Astrocyte (in vitro differentiated cells and primary cell): ENCODE results near the gene RDH5. TPM values are rescaled to one million over a fixed set of nuclear protein-coding genes. Genes with fewer than 3 reads are reported as not detected.

Experiments
- DNase-seq: peaks from one replicate; pipeline ENCODE4 v3.0.0-alpha.2; 2010; ENCODE audit warnings: low read depth
- FAIRE-seq: peaks from 2 replicates; lab custom pipeline; 2011; peaks lifted over from hg19 to GRCh38; lab: Jason Lieb, UNC
- H2AFZ ChIP-seq: 2 replicates; pipeline ENCODE4 v1.6.0; 2012; ENCODE audit warnings: low read depth, low read length, inconsistent platforms
- H3K27ac ChIP-seq: 2 replicates; pipeline ENCODE4 v1.5.1; 2011; ENCODE audit warnings: low read depth, low read length, inconsistent platforms
- H3K27me3 ChIP-seq: 2 replicates; pipeline ENCODE4 v1.6.0; 2011; ENCODE audit warnings: low read length, inconsistent platforms; ENCODE audit not compliant: insufficient read depth
- H3K36me3 ChIP-seq: 2 replicates; pipeline ENCODE4 v1.5.1; 2011; ENCODE audit warnings: low read length, inconsistent platforms; ENCODE audit not compliant: insufficient read depth
- H3K4me1 ChIP-seq: 2 replicates; pipeline ENCODE4 v1.5.1; 2011; ENCODE audit warnings: low read length, inconsistent platforms; ENCODE audit not compliant: insufficient read depth
- H3K4me2 ChIP-seq: 2 replicates; pipeline ENCODE4 v1.6.0; 2012; ENCODE audit warnings: low read length, inconsistent platforms
- H3K4me3 ChIP-seq: 2 replicates; pipeline ENCODE4 v1.5.1; 2011; ENCODE audit warnings: low read depth, mild to moderate bottlenecking, low read length, inconsistent platforms; ENCODE audit not compliant: insufficient read depth
- H3K79me2 ChIP-seq: 2 replicates; pipeline ENCODE4 v1.6.0; 2012; ENCODE audit warnings: mild to moderate bottlenecking, low read length, inconsistent platforms; ENCODE audit not compliant: insufficient read depth
- H3K9ac ChIP-seq: 2 replicates; pipeline ENCODE4 v1.6.0; 2012; ENCODE audit warnings: mild to moderate bottlenecking, low read length, inconsistent platforms
- H3K9me3 ChIP-seq: 2 replicates; pipeline ENCODE4 v1.5.1; 2012; ENCODE audit warnings: low read depth, mild to moderate bottlenecking, low read length, inconsistent platforms; ENCODE audit not compliant: insufficient read depth
- H4K20me1 ChIP-seq: 2 replicates; pipeline ENCODE4 v1.6.0; 2012; ENCODE audit warnings: low read length, inconsistent platforms; ENCODE audit not compliant: insufficient read depth
- H3K27ac Mint-ChIP-seq: one replicate; pipeline ENCODE4 v1.8.0; 2021; ENCODE audit warnings: mild to moderate bottlenecking, mixed read lengths; ENCODE audit not compliant: unreplicated experiment
- H3K27me3 Mint-ChIP-seq: one replicate; pipeline ENCODE4 v1.8.0; 2021; ENCODE audit warnings: low read depth, mixed read lengths; ENCODE audit not compliant: unreplicated experiment
- H3K36me3 Mint-ChIP-seq: one replicate; pipeline ENCODE4 v1.8.0; 2021; ENCODE audit warnings: low read depth, mixed read lengths; ENCODE audit not compliant: unreplicated experiment
- H3K4me1 Mint-ChIP-seq: one replicate; pipeline ENCODE4 v1.8.0; 2021; ENCODE audit warnings: low read depth, mixed read lengths; ENCODE audit not compliant: unreplicated experiment
- H3K4me3 Mint-ChIP-seq: one replicate; pipeline ENCODE4 v1.8.0; 2021; ENCODE audit warnings: mild to moderate bottlenecking, moderate library complexity, mixed read lengths; ENCODE audit not compliant: unreplicated experiment
- H3K9me3 Mint-ChIP-seq: one replicate; pipeline ENCODE4 v1.8.0; 2021; ENCODE audit warnings: mild to moderate bottlenecking, mixed read lengths; ENCODE audit not compliant: unreplicated experiment
- EZH2 ChIP-seq: IDR thresholded peaks from 2 replicates; pipeline ENCODE4 v1.6.1; 2012; ENCODE audit warnings: mild to moderate bottlenecking, low read length, inconsistent platforms; ENCODE audit not compliant: insufficient read depth
- total RNA-seq: library from RNA; stranded (reverse); gene quantifications from 2 replicates; pipeline ENCODE4 v1.2.1, GENCODE V29; 2021
- TF ChIP-seq, protein P1 (sequence below): IDR thresholded peaks from 2 replicates; pipeline ENCODE4 v1.5.1; 2011; ENCODE audit warnings: low read depth, mild to moderate bottlenecking, inconsistent platforms, low read length, moderate library complexity; ENCODE audit not compliant: insufficient read depth

The RDH5 gene
- total RNA-seq, 1 donor from 2014 or later = 2.1 TPM

GRCh38 chr12:55745361-55746173, 25.4 kb downstream of the RDH5 start:
- Mint-ChIP-seq H3K36me3 (peaks cover 7% of the 10 kb centered on the region), H3K27me3 (no peaks in the 10 kb centered on the region), H3K9me3 (no peaks in the 10 kb centered on the region), H3K4me1 (peaks cover 19% of the 10 kb centered on the region), H3K27ac (peak overlapping the region; percentile 88), H3K4me3 (peak overlapping the region; percentile 94)
- Histone ChIP-seq H3K4me2 (peak overlapping the region; percentile 100), H2AFZ (no peak overlapping the region), H3K9me3 (no peaks in the 10 kb centered on the region), H3K27me3 (no peaks in the 10 kb centered on the region), H3K79me2 (peaks cover 10% of the 10 kb centered on the region), H3K4me1 (peaks cover 14% of the 10 kb centered on the region), H3K36me3 (no peaks in the 10 kb centered on the region), H3K4me3 (peak overlapping the region; percentile 3), H3K27ac (no peak overlapping the region), H4K20me1 (peaks cover 41% of the 10 kb centered on the region), H3K9ac (peak overlapping the region; percentile 51)
- DNase-seq = no peak
- no peak for FAIRE-seq
- TF ChIP-seq EZH2 = no peak
- TF ChIP-seq, protein P1, sequence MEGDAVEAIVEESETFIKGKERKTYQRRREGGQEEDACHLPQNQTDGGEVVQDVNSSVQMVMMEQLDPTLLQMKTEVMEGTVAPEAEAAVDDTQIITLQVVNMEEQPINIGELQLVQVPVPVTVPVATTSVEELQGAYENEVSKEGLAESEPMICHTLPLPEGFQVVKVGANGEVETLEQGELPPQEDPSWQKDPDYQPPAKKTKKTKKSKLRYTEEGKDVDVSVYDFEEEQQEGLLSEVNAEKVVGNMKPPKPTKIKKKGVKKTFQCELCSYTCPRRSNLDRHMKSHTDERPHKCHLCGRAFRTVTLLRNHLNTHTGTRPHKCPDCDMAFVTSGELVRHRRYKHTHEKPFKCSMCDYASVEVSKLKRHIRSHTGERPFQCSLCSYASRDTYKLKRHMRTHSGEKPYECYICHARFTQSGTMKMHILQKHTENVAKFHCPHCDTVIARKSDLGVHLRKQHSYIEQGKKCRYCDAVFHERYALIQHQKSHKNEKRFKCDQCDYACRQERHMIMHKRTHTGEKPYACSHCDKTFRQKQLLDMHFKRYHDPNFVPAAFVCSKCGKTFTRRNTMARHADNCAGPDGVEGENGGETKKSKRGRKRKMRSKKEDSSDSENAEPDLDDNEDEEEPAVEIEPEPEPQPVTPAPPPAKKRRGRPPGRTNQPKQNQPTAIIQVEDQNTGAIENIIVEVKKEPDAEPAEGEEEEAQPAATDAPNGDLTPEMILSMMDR = no peak

DNA sequence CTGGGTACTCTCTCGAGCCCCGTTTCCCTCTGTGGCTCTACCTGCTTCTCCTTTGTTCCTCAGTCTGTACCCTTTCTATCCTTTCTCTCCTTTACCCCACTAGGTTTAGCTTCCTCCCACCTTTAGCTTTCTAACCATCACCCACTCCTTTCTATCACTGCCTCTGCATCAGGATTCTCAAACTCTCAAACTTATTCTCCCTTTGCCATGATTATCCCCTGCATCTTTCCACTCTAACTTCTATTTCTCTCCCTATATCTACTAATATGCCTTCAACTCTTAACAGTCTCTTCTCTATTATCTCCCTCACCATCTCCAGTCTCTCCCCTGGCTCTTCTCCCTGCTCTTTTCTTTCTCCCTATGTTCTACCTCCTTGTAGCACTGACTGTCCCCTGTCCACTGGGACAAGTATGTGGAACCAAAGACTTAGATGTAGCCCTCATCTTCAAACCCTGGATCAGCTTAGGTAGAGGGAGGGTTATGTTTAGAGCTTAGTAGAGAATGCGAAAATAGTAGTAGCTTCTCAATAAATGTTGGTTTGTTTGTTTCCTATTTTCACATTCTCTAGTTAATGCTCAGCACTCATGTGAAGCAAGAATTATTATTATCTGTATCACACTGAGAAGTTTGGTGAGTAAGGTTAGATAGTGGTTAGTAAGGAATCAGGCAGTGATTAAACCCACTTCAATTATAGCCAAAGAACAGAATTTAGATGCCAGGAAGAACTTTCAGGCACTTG, 26.1 kb downstream of the RDH5 start:
- peak overlapping the region; percentile 79 for H3K4me3 Mint-ChIP-seq
- Histone ChIP-seq H2AFZ (no peak overlapping the region), H4K20me1 (peaks cover 41% of the 10 kb centered on the region), H3K79me2 (peaks cover 10% of the 10 kb centered on the region), H3K4me1 (peaks cover 14% of the 10 kb centered on the region), H3K9me3 (no peaks in the 10 kb centered on the region), H3K4me2 (peak overlapping the region; percentile 44), H3K4me3 (no peak overlapping the region), H3K9ac (no peak overlapping the region), H3K36me3 (peaks cover 4% of the 10 kb centered on the region), H3K27ac (no peak overlapping the region), H3K27me3 (no peaks in the 10 kb centered on the region)
- peaks cover 12% of the 10 kb centered on the region for H3K36me3 Mint-ChIP-seq
- H3K9me3 Mint-ChIP-seq = no peaks in the 10 kb centered on the region
- no peaks in the 10 kb centered on the region for H3K27me3 Mint-ChIP-seq
- H3K4me1 Mint-ChIP-seq = peaks cover 19% of the 10 kb centered on the region
- TF ChIP-seq, protein P1 = no peak
- TF ChIP-seq EZH2 = no peak
- FAIRE-seq (peak; percentile 37), DNase-seq (peak; percentile 34)
- H3K27ac Mint-ChIP-seq = peak overlapping the region; percentile 88
